GM12801 (cell line): Measurements from ENCODE around the gene PDGFB.

Source experiments
- TF ChIP-seq, protein P1 (sequence below): IDR thresholded peaks from one replicate; pipeline ENCODE4 v1.5.1; 2011; ENCODE audit warnings: control low read depth; ENCODE audit not compliant: insufficient read length; ENCODE audit errors: extremely low read depth

The PDGFB gene

DNA sequence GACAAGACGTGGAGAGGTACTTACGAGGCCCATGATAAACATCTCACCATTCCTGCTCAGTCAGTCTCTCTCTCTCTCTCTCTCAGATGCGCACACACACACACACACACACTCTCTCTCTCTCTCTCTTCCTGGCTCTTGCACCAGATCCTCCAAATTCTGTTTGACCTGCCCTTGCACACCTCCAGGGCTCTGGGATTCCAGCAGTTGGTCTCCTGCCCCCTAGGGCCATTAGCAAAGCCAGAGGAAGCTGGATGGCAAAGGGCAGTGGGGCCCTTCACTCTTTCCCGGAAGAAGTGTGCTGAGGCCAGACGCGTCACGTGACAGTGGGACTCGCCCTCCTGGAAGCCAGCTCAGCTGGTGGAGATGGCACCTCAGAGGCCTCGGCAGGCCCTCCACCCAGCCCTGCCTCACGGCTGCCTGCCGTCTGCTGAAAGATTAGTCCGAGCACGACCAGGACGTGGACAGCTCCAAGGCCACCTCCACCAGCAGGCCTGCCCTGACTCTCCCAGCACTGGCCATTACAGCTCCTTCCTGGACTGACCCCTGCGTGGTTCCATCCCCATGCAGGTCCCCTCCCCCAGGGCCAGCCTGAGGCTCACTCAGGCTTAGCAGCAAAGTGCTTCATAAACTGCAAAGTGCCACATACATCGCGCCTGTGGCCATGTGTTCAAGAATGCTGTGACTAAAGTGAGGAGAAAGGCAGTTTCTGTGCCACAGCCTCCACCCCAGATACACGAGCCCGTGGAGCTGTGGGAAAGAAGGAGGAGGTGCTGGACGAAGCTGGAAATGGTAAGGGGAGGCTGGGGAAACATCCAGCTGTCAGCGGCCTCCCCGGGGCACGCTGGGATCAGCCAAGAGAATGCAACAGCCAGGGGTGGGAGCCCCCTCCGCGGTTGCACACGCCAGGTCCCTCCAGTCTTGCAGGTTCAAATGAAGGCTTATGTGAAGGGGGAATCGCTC lies 3.7 kb downstream of the PDGFB start:
- TF ChIP-seq, protein P1, sequence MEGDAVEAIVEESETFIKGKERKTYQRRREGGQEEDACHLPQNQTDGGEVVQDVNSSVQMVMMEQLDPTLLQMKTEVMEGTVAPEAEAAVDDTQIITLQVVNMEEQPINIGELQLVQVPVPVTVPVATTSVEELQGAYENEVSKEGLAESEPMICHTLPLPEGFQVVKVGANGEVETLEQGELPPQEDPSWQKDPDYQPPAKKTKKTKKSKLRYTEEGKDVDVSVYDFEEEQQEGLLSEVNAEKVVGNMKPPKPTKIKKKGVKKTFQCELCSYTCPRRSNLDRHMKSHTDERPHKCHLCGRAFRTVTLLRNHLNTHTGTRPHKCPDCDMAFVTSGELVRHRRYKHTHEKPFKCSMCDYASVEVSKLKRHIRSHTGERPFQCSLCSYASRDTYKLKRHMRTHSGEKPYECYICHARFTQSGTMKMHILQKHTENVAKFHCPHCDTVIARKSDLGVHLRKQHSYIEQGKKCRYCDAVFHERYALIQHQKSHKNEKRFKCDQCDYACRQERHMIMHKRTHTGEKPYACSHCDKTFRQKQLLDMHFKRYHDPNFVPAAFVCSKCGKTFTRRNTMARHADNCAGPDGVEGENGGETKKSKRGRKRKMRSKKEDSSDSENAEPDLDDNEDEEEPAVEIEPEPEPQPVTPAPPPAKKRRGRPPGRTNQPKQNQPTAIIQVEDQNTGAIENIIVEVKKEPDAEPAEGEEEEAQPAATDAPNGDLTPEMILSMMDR: no peak

DNA sequence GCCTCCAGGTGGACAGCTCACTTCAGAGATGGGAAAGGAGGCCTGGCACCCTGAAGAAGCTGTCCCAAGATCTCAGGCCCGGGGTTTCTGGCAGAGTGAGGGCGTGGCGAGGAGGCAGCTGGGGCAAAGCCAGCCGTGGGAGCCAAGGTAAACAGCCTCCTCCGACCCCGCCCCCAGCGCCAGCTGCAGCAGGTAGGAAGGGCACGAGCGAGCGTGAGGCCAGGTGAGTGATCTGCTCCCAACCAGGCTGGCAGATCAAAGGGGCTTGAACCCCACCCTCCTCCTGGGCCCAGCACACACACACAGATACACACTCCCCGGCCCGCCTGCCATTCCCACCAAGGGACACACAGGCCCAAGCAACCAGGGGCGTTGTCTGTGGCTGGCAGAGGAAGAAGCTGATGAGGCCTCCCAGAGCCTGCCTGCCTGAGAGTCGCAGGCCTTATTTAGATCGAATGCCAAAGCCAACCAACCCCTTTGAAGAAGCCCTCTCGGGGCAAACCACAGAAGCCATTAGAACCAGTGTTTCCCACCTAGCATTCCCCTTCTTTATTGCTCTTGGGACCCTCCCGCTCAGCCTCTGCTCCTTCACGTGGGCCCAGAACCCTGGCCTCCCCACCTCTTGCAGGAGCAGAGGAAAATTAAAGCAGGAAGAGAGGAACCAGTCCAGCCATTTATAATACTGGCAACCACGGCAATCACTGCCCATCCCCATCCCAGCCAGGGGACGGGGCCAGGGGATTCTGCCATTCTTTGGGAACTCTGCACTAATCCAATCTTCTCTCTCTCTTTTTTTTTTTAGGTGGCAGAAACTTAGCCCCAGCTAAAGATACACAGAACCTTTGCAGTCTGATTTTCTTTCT lies 5.0 kb downstream of the PDGFB start:
- TF ChIP-seq, protein P1: no peak

DNA sequence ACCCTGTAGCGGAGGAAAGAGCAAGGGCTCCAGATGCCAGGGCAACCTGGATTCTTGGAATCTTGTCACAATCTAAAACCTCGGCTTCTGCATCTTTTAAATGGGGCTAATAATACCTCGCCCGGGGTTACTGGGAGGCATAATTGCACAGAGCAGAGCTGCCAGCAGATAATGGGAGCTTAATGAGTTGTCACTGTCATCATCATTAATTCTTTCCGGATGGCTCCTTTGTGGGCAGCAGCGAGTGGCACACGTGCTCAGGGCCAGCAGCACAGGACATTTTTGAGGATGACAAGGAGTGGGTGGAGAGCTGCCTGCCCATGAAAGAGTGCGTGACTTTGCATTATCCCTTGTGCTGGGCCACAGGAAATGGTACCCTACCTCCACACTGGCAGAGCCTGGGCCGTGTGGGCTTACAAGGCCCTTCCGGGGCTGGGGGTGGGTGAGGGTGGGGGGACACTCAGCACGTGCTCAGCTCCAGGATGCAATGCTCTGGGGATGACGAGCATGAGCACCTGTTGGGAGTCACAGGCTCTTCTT lies 5.7 kb downstream of the PDGFB start:
- TF ChIP-seq, protein P1: no peak

DNA sequence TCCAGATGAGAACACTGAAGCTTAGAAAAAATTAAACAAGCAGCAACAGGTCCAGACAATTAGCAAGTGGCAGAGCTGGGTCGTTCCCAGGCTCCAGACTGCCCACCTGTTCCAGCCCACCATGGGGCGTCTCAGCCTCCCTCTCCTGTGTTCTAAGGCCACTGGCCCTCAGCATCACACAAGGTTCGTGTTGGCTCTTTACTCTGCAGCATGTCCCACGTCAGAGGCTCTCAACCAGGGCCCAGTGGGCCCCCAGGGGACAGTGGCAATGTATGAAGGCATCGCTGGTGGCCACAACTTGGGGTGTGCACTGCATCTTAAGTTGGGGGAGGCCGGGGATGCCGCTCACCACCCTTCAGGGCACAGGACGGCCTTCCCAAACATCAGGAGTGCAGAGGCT lies 6.2 kb downstream of the PDGFB start:
- TF ChIP-seq, protein P1: no peak

DNA sequence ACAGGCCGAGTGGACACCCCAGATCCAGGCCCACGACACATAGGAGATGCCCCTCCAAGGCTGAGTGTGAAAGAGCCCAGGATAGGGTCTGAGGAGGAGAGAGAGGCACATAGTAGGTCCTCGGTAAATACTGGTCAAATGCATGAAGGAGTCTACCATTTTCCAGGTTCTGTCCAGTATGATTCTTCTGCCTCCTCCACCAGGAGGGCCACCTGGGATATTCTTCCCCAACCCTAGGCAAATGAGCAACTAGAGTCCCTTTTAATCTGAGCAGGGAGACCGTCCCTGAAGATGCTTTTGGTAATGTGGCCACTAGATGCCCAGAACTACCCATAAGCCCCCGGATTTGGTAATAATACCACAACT lies 6.7 kb downstream of the PDGFB start:
- TF ChIP-seq, protein P1: no peak

DNA sequence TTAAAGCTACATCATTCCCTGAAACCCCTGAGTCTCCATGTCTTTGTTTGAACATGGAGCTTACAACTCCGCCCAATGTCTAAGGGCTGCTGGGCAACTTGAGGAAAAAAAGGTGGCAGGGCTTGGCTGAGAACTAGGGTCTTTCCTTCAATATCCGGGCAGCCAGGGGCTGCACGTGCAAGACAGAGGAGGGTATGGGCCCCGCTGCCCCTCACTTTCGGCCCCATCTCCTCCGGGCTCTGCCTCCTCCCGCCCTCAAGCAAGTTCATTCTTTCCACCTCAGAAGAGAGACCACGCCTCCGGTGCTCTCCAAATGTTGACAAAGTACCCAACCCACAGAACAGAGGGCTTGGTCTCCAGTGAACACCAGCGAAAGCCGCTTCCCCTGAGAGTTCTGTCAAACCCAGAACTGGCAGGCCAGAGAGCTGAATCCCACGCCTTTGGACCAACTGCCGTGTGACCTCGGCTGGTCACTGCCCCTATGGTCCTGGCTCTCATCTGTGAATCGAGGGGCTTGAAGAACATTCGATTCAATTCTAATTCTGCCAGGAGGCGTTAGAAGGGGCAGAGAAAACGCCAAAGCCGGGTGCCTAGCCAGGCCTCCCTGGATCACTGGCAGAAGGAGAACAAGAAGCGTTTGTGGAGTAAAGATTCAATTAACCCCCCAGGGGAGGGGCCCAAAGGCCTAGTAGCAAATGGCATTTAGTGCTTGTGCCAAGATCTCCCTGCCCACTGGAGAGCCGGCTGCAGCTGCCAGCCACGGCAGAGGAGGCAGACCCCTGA lies 7.3 kb downstream of the PDGFB start:
- TF ChIP-seq, protein P1: no peak
